Ishikawa (cell line): ENCODE measurements around the gene EZH2.

Experiments
- CEBPB ChIP-seq: IDR thresholded peaks from 2 replicates; pipeline ENCODE4 v1.6.1; 2012
- CREB1 ChIP-seq: IDR thresholded peaks from 2 replicates; pipeline ENCODE4 v1.6.1; 2012; ENCODE audit warnings: low read depth
- EGR1 ChIP-seq: IDR thresholded peaks from 2 replicates; pipeline ENCODE4 v1.6.1; 2012
- EP300 ChIP-seq: IDR thresholded peaks from 2 replicates; pipeline ENCODE4 v1.6.1; 2012; ENCODE audit warnings: borderline replicate concordance
- FOXM1 ChIP-seq: IDR thresholded peaks from 2 replicates; pipeline ENCODE4 v1.6.1; 2012; ENCODE audit warnings: low read depth, borderline replicate concordance
- MAX ChIP-seq: IDR thresholded peaks from 2 replicates; pipeline ENCODE4 v1.6.1; 2012
- NFIC ChIP-seq: IDR thresholded peaks from 2 replicates; pipeline ENCODE4 v1.6.1; 2012
- RAD21 ChIP-seq: IDR thresholded peaks from 2 replicates; pipeline ENCODE4 v1.6.1; 2012; ENCODE audit warnings: low read depth
- REST ChIP-seq: IDR thresholded peaks from 2 replicates; pipeline ENCODE4 v1.6.1; 2012; ENCODE audit warnings: low read depth, mild to moderate bottlenecking
- TAF1 ChIP-seq: IDR thresholded peaks from 2 replicates; pipeline ENCODE4 v1.6.1; 2012; ENCODE audit warnings: low read depth, mild to moderate bottlenecking
- TCF12 ChIP-seq: IDR thresholded peaks from 2 replicates; pipeline ENCODE4 v1.6.1; 2012; ENCODE audit warnings: low read depth
- YY1 ChIP-seq: IDR thresholded peaks from 2 replicates; pipeline ENCODE4 v1.6.1; 2012; ENCODE audit warnings: low read depth
- ZBTB7A ChIP-seq: IDR thresholded peaks from 2 replicates; pipeline ENCODE4 v1.6.1; 2012; ENCODE audit warnings: low read depth

DNA sequence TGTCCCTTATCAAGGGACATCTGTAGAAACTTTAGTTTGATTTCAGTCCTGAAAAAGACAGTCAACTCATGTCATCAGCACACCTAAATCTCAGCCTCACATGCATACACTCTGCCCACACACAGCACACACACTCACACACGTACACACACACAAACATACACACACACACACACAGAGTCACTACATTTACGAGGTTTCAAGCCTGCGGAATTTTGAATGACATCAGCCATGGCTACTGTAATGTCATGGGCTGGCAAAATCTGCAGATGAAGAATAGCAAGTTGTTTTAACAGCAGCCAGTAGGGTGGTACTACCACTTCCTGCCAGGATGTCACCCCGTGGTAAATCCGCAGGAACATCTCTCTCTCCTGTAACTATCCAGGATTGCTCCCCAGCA lies 37.1 kb upstream of the EZH2 start:
- TF ChIP-seq ZBTB7A (no peak), YY1 (no peak), RAD21 (no peak), FOXM1 (no peak), CREB1 (no peak), TCF12 (no peak), CEBPB (no peak), MAX (no peak), TAF1 (no peak), NFIC (no peak), REST (no peak), EP300 (no peak), EGR1 (no peak)
